AG09309 (cell line): ENCODE results near the gene PPM1E.
"Not testable (repeated sequence)": the region's sequence is repeated elsewhere in the genome, so short reads cannot be mapped to it uniquely, and the experiment has no call there.

Experiments used
- DNase-seq: peaks from one replicate; pipeline ENCODE4 v3.0.0-alpha.2; 2010; ENCODE audit warnings: low read depth
- H3K4me3 ChIP-seq: 2 replicates; pipeline ENCODE4 v1.5.1; 2011; ENCODE audit warnings: mild to moderate bottlenecking, low read depth, low read length, moderate library complexity; ENCODE audit not compliant: control insufficient read depth
- CTCF ChIP-seq: IDR thresholded peaks from 2 replicates; pipeline ENCODE4 v1.5.1; 2011; ENCODE audit warnings: mild to moderate bottlenecking, low read depth, low read length, inconsistent platforms; ENCODE audit not compliant: insufficient read depth, control insufficient read depth; ENCODE audit errors: missing control alignments

The PPM1E gene

GRCh38 chr17:58832514-58832913 is 76.9 kb downstream of the PPM1E start:
- no peak for TF ChIP-seq CTCF
- H3K4me3 ChIP-seq, result no peak overlapping the region
- DNase-seq, result no peak

DNA sequence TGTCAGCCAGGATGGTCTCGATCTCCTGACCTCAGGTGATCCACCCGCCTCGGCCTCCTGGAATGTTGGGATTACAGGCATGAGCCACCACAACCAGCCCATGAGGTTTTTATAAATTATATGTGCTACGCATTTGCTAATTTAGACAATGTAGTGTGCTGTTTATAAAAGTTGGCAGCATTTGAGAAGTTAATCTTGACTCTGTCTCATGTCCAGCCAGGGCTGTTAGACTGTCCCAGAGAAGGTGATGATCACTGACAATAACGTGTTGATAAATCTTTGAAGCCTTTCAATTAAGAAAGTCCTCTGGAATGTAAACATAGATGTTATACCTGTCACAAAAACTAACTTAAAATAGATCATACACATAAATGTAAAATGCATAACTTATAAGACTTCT is 82.0 kb downstream of the PPM1E start:
- no peak overlapping the region for H3K4me3 ChIP-seq
- DNase-seq, result no peak
- no peak for TF ChIP-seq CTCF

GRCh38 chr17:58840820-58841612 is 85.4 kb downstream of the PPM1E start:
- no peak for DNase-seq
- no peak for TF ChIP-seq CTCF
- H3K4me3 ChIP-seq, result no peak overlapping the region

DNA sequence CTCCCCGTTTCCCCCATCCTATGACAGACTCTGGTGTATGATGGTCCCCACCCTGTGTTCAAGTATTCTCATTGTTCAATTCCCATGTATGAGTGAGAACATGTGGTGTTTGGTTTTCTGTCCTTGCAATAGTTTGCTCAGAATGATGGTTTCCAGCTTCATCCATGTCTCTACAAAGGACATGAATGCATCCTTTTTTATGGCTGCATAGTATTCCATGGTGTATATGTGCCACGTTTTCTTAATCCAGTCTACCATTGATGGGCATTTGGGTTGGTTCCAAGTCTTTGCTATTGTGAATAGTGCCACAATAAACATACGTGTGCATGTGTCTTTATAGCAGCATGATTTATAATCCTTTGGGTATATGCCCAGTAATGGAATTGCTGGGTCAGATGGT is 90.8 kb downstream of the PPM1E start:
- DNase-seq, H3K4me3 ChIP-seq: not testable (repeated sequence)

GRCh38 chr17:58850106-58850505 is 94.5 kb downstream of the PPM1E start:
- not testable (repeated sequence) for H3K4me3 ChIP-seq, DNase-seq

DNA sequence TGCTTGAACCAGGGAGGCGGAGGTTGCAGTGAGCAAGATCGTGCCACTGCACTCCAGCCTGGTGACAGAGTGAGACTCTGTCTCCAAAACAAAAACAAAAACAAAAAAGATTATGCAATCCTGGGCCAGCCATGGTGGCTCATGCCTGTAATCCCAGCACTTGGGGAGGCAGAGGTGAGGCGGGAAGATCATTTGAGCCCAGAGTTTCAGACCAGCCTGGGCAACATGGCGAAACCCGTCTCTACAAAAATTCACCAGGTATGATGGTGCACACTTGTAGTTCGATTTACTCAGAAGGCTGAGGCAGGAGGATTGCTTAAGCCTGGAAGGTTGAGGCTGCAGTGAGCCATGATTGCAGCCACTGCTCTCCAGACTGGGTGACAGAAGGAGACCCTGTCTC is 109.6 kb downstream of the PPM1E start:
- H3K4me3 ChIP-seq, result no peak overlapping the region
- TF ChIP-seq CTCF, result no peak

DNA sequence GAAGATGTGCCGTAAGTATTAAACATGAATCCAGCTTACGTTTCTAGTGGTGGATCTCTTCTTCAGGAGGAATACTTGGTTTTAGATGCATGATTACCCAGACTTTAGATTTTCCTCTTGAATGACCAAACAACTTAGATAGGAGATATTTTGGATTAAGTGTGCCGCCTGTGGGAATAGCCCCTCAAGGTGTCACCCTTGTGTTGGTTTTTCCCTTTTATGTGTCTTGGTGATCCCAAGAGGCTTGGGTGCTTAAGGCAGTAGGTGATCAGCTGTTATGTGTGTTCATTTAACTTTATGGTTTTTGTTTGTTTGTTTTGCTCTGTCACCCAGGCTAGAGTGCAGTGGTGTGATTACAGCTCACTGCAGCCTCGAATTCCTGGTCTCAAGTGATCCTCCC is 115.1 kb downstream of the PPM1E start:
- DNase-seq, result no peak
- TF ChIP-seq CTCF, result no peak
- no peak overlapping the region for H3K4me3 ChIP-seq

More for the DNA sequence above, 109.6 kb downstream of the PPM1E start:
- DNase-seq, result no peak

DNA sequence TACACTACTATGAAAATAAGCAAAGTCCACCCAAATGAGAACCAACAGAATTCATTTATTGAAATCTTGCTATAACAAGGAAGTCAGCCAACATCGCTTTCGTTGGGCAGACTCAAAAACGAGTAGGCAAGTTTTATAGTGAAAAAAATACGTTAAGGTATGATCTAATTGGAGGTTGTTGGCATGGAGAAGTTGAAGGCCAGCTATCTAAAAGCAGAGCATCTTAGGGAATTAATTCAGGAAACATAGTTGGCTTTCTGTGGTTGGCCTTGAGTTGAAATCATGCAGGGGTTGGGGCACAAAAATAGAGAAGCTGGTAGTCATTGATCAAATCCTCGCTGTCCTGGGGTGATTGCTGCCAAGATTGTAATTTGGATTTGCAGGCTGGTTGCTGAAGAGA is 118.3 kb downstream of the PPM1E start:
- no peak for DNase-seq

More for the DNA sequence above, 118.3 kb downstream of the PPM1E start:
- TF ChIP-seq CTCF, result no peak
- no peak overlapping the region for H3K4me3 ChIP-seq
